ENCODE data around the gene ABCD1. TPM values are rescaled to one million over a fixed set of nuclear protein-coding genes. Genes with fewer than 3 reads are reported as not detected.

Gene ABCD1
- total and polyA plus RNA-seq, 4 donors: 4.0 to 10.8 (median 7.6) TPM

DNA sequence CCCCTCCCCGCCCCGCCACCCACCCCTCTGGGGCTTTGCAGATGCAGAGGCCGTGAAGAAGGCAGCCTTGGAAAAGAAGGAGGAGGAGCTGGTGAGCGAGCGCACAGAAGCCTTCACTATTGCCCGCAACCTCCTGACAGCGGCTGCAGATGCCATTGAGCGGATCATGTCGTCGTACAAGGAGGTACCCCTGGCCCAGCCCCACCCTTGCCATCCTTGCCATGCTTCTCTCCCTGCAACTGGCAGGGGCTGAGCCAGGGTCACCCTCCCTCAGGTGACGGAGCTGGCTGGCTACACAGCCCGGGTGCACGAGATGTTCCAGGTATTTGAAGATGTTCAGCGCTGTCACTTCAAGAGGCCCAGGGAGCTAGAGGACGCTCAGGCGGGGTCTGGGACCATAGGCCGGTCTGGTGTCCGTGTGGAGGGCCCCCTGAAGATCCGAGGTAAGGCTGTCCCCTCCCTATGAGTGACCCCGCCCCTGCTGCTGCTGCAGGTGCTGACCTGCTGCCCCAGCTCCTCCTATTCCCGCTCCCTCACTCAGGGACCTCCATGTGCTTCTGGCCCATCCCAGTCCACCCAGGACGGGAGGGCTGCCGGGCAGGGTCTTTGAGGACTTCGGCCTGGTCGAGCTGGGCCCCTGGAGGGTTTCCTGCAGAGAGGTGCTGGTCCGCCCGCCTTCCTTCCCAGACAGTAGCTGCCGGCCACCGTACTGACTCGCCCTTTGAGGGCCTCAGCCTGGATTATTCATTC is 11.6 kb downstream of the ABCD1 start:
- DNase-seq (ENCODE audit: low spot score): no peak
- WGBS: 94% methylated on average over 30 of the region's 30 CpGs
- H3K9ac ChIP-seq (ENCODE audit: low read depth in 1 of 2, low read length in 2 of 2): no peak overlapping the region
- no peak overlapping the region for H3K4me3 ChIP-seq (ENCODE audit: low read depth in 1 of 3, low read length in 3 of 3)
- H3K36me3 ChIP-seq (ENCODE audit: control insufficient read depth in 4 of 4, insufficient read depth in 3 of 4, low read depth in 1 of 4, low read length in 3 of 4): peaks cover 0 to 8% (median 1%) of the 10 kb centered on the region in 4 donors
- TF ChIP-seq, protein P1, sequence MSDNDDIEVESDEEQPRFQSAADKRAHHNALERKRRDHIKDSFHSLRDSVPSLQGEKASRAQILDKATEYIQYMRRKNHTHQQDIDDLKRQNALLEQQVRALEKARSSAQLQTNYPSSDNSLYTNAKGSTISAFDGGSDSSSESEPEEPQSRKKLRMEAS (IDR thresholded peaks at IDR 0.05): no peak
- TF ChIP-seq, protein P2, sequence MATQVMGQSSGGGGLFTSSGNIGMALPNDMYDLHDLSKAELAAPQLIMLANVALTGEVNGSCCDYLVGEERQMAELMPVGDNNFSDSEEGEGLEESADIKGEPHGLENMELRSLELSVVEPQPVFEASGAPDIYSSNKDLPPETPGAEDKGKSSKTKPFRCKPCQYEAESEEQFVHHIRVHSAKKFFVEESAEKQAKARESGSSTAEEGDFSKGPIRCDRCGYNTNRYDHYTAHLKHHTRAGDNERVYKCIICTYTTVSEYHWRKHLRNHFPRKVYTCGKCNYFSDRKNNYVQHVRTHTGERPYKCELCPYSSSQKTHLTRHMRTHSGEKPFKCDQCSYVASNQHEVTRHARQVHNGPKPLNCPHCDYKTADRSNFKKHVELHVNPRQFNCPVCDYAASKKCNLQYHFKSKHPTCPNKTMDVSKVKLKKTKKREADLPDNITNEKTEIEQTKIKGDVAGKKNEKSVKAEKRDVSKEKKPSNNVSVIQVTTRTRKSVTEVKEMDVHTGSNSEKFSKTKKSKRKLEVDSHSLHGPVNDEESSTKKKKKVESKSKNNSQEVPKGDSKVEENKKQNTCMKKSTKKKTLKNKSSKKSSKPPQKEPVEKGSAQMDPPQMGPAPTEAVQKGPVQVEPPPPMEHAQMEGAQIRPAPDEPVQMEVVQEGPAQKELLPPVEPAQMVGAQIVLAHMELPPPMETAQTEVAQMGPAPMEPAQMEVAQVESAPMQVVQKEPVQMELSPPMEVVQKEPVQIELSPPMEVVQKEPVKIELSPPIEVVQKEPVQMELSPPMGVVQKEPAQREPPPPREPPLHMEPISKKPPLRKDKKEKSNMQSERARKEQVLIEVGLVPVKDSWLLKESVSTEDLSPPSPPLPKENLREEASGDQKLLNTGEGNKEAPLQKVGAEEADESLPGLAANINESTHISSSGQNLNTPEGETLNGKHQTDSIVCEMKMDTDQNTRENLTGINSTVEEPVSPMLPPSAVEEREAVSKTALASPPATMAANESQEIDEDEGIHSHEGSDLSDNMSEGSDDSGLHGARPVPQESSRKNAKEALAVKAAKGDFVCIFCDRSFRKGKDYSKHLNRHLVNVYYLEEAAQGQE (IDR thresholded peaks at IDR 0.05): no peak
- TF ChIP-seq JUND (IDR thresholded peaks at IDR 0.05) (no peak), FOXA2 (IDR thresholded peaks at IDR 0.05) (no peak), HNF4G (IDR thresholded peaks at IDR 0.05) (no peak), RAD21 (IDR thresholded peaks at IDR 0.05) (no peak), CTCF (IDR thresholded peaks at IDR 0.05; ENCODE audit: low read depth, low read length, missing input control) (no peak), ATF3 (IDR thresholded peaks at IDR 0.05) (no peak), YY1 (IDR thresholded peaks at IDR 0.05) (no peak), TAF1 (conservative IDR thresholded peaks at IDR 0.05) (no peak)
- H3K27ac ChIP-seq (ENCODE audit: low read depth in 1 of 2, low read length in 2 of 2): no peak overlapping the region
- H3K27me3 ChIP-seq (ENCODE audit: control insufficient read depth in 4 of 4, insufficient read depth in 4 of 4, low read length in 3 of 4): no peaks in the 10 kb centered on the region
- H3K9me3 ChIP-seq (ENCODE audit: control insufficient read depth in 4 of 4, low read length in 3 of 4): no peaks in the 10 kb centered on the region
- peaks cover 0 to 4% (median under 1%) of the 10 kb centered on the region in 4 donors for H3K4me1 ChIP-seq (ENCODE audit: control insufficient read depth in 4 of 4, insufficient read depth in 4 of 4, low read length in 3 of 4)

DNA sequence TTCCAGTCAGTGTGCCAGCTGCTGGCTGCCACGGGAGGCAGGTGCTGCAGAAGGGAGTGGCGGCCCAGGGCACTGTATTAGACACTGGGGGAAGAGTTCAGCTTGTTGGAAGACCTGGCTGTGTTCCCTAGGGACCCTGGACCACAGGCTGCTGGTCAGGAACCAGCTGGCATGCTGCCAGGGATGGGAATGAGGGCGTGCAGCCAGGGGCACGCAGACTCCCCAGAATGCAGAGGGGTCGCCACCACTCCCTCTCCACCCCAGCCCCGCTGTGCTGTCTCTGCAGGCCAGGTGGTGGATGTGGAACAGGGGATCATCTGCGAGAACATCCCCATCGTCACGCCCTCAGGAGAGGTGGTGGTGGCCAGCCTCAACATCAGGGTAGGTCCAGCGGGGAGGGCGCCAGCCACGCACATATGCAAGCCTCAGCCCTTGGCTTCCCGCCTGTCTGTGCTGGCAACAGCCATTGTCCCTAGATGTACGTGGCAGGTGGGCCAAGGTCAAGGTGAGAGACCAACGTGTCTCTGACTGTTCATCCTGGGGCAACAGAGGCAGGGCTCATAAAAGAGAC is 12.3 kb downstream of the ABCD1 start:
- H3K4me3 ChIP-seq (ENCODE audit: low read depth in 1 of 3, low read length in 3 of 3): no peak overlapping the region
- H3K27me3 ChIP-seq (ENCODE audit: control insufficient read depth in 4 of 4, insufficient read depth in 4 of 4, low read length in 3 of 4): no peaks in the 10 kb centered on the region
- peaks cover 0 to 8% (median 1%) of the 10 kb centered on the region in 4 donors for H3K36me3 ChIP-seq (ENCODE audit: control insufficient read depth in 4 of 4, insufficient read depth in 3 of 4, low read depth in 1 of 4, low read length in 3 of 4)
- TF ChIP-seq, protein P3, sequence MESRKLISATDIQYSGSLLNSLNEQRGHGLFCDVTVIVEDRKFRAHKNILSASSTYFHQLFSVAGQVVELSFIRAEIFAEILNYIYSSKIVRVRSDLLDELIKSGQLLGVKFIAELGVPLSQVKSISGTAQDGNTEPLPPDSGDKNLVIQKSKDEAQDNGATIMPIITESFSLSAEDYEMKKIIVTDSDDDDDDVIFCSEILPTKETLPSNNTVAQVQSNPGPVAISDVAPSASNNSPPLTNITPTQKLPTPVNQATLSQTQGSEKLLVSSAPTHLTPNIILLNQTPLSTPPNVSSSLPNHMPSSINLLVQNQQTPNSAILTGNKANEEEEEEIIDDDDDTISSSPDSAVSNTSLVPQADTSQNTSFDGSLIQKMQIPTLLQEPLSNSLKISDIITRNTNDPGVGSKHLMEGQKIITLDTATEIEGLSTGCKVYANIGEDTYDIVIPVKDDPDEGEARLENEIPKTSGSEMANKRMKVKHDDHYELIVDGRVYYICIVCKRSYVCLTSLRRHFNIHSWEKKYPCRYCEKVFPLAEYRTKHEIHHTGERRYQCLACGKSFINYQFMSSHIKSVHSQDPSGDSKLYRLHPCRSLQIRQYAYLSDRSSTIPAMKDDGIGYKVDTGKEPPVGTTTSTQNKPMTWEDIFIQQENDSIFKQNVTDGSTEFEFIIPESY (IDR thresholded peaks at IDR 0.05): no peak
- no peak for TF ChIP-seq JUND (IDR thresholded peaks at IDR 0.05)
- no peak for TF ChIP-seq GABPA (IDR thresholded peaks at IDR 0.05 in 1 of 2, conservative IDR thresholded peaks at IDR 0.05 in 1 of 2)
- no peak for TF ChIP-seq EGR1 (IDR thresholded peaks at IDR 0.05; ENCODE audit: low read depth in 2 of 2)
- no peak for TF ChIP-seq TAF1 (conservative IDR thresholded peaks at IDR 0.05)
- TF ChIP-seq HNF4G (IDR thresholded peaks at IDR 0.05): no peak
- TF ChIP-seq, protein P1 (IDR thresholded peaks at IDR 0.05): no peak
- TF ChIP-seq NR2F2 (IDR thresholded peaks at IDR 0.05): no peak
- no peak for TF ChIP-seq ATF3 (IDR thresholded peaks at IDR 0.05)
- TF ChIP-seq YY1 (IDR thresholded peaks at IDR 0.05): no peak
- no peak for TF ChIP-seq SP1 (IDR thresholded peaks at IDR 0.05)
- no peak for TF ChIP-seq RXRA (IDR thresholded peaks at IDR 0.05)
- no peak for TF ChIP-seq HNF4A (conservative IDR thresholded peaks at IDR 0.05)
- no peak overlapping the region for H3K9ac ChIP-seq (ENCODE audit: low read depth in 1 of 2, low read length in 2 of 2)
- H3K9me3 ChIP-seq (ENCODE audit: control insufficient read depth in 4 of 4, low read length in 3 of 4): no peaks in the 10 kb centered on the region
- H3K4me1 ChIP-seq (ENCODE audit: control insufficient read depth in 4 of 4, insufficient read depth in 4 of 4, low read length in 3 of 4): no peaks in the 10 kb centered on the region
- DNase-seq (ENCODE audit: low spot score): no peak
- WGBS: 89% methylated on average over 15 of the region's 15 CpGs
- H3K27ac ChIP-seq (ENCODE audit: low read depth in 1 of 2, low read length in 2 of 2): no peak overlapping the region

All from liver (tissue), 9 donors.